RPMI7951 (cell line): ENCODE data around the gene FKBP1A. TPM values are rescaled to one million over a fixed set of nuclear protein-coding genes. Genes with fewer than 3 reads are reported as not detected.
"Not testable (repeated sequence)": the region's sequence is repeated elsewhere in the genome, so short reads cannot be mapped to it uniquely, and the experiment has no call there.

Source experiments
- DNase-seq: peaks from one replicate; pipeline ENCODE4 v3.0.0-alpha.2; 2012; ENCODE audit warnings: low read depth
- total RNA-seq: library from RNA; depleted of rRNA; stranded (reverse); fragments of >200 nt; shearing (Covaris generic); gene quantifications from 2 replicates; pipeline ENCODE4 v1.2.3, GENCODE V29; 2014

The FKBP1A gene
- total RNA-seq, 1 experiment from 2014 or later, result 564 TPM

GRCh38 chr20:1364106-1364505 is 28.7 kb downstream of the FKBP1A start:
- DNase-seq, result no peak

- no peak for DNase-seq
Observed at GRCh38 chr20:1363522-1363921, 29.3 kb downstream of the FKBP1A start.

- DNase-seq, result no peak
Observed at GRCh38 chr20:1362484-1362883, 30.4 kb downstream of the FKBP1A start.

GRCh38 chr20:1360094-1360846 is 32.6 kb downstream of the FKBP1A start:
- no peak for DNase-seq

GRCh38 chr20:1357921-1358671 is 34.8 kb downstream of the FKBP1A start:
- peak; percentile 82 for DNase-seq

- no peak for DNase-seq
Observed at GRCh38 chr20:1353956-1354355, 38.9 kb downstream of the FKBP1A start.

- DNase-seq, result no peak
Observed at GRCh38 chr20:1346315-1346969, 46.4 kb downstream of the FKBP1A start.

- DNase-seq, result no peak
Observed at GRCh38 chr20:1345756-1346093, 47.1 kb downstream of the FKBP1A start.

GRCh38 chr20:1345030-1345755 is 47.7 kb downstream of the FKBP1A start:
- no peak for DNase-seq

- not testable (repeated sequence) for DNase-seq
Observed at GRCh38 chr20:1343446-1344124, 49.3 kb downstream of the FKBP1A start.

- peak; percentile 70 for DNase-seq
Observed at GRCh38 chr20:1341561-1342265, 51.1 kb downstream of the FKBP1A start.

- DNase-seq, result no peak
Observed at GRCh38 chr20:1338801-1339200, 54.1 kb downstream of the FKBP1A start.

GRCh38 chr20:1338096-1338495 is 54.8 kb downstream of the FKBP1A start:
- no peak for DNase-seq

- no peak for DNase-seq
Observed at GRCh38 chr20:1337441-1337840, 55.4 kb downstream of the FKBP1A start.

- no peak for DNase-seq
Observed at GRCh38 chr20:1336699-1337367, 56.0 kb downstream of the FKBP1A start.

GRCh38 chr20:1335961-1336698 is 56.7 kb downstream of the FKBP1A start:
- no peak for DNase-seq

- DNase-seq, result no peak
Observed at GRCh38 chr20:1334761-1335160, 58.1 kb downstream of the FKBP1A start.

- no peak for DNase-seq
Observed at GRCh38 chr20:1334370-1334731, 58.5 kb downstream of the FKBP1A start.

GRCh38 chr20:1333462-1334369 is 59.1 kb downstream of the FKBP1A start:
- DNase-seq, result no peak
